ENCODE results near the gene ADCY5.

Gene ADCY5

DNA sequence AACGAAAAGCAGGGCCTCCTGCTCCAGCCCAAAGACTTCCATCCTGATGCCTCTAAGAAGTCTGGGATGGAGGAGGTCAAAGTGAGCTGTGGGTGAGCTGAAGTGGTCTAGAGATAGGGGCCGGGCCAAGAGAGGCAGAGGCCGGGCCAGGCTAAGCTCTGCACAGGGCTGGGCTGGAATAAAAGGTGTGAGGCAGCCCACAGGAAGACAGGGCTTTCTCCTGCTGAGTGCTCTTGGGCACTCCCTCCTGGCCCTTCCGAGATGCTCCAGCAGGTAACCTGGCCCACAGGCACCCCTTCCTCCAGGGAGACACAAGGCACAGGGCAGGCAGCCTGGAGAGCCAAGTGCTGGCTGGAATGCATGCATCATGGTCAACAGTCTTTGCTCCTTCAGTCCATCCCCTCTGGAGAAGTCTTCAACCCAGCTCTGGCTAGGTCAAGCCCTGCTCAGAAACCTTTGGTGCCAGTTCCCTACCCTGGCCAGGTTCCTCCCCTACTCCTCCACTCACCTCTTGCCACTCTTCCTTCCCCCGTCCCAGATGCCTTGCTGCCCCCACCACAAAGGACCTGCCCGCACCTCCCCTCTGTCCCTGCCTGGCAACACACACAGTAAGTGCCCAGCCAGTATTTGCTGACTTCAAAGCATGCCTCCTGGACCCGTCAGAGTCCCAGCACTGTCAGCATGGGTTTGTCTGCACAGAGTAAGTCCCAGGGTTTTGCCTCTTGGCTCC is 153.6 kb downstream of the ADCY5 start:
- no peak overlapping the region for H3K4me3 ChIP-seq (replicated peaks; ENCODE audit: low read depth, low read length)
- no peak for DNase-seq (ENCODE audit: extremely low read depth, low read depth)
- TF ChIP-seq, protein P1, sequence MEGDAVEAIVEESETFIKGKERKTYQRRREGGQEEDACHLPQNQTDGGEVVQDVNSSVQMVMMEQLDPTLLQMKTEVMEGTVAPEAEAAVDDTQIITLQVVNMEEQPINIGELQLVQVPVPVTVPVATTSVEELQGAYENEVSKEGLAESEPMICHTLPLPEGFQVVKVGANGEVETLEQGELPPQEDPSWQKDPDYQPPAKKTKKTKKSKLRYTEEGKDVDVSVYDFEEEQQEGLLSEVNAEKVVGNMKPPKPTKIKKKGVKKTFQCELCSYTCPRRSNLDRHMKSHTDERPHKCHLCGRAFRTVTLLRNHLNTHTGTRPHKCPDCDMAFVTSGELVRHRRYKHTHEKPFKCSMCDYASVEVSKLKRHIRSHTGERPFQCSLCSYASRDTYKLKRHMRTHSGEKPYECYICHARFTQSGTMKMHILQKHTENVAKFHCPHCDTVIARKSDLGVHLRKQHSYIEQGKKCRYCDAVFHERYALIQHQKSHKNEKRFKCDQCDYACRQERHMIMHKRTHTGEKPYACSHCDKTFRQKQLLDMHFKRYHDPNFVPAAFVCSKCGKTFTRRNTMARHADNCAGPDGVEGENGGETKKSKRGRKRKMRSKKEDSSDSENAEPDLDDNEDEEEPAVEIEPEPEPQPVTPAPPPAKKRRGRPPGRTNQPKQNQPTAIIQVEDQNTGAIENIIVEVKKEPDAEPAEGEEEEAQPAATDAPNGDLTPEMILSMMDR (IDR thresholded peaks at IDR 0.05; ENCODE audit: low read depth, low read length, missing control alignments): no peak

DNA sequence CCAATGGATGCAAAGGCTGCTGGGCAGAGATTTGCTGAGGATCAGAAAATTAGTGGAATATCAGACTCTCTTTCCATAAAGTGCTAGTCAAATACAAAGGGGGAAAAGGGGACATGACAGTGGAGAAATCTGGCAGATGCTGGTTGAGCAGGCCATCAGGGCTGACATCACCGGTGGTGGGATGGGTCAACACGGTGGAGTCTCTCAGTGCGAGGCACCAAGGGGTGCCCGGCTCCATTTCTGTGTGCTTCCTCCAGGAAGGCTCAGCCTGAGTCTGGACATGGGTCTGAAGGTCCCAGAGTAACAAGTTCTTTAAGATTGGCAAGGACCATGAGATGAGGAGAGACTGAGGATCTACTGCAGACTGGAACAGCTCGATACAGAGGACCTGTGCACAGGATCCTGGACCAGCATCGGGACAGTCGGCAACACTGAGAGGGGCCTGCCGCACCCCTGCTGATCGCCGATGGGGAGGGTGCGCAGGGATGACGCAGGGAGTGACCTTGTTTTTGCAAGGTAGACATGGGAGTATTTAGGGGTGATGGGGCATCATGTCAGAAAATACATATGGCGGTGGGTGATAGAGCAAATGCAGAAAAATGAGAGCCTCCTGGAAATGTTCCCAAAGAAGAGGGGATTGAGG is 154.5 kb downstream of the ADCY5 start:
- H3K4me3 ChIP-seq (replicated peaks; ENCODE audit: low read depth, low read length): no peak overlapping the region
- DNase-seq (ENCODE audit: extremely low read depth, low read depth): no peak
- TF ChIP-seq, protein P1 (IDR thresholded peaks at IDR 0.05; ENCODE audit: low read depth, low read length, missing control alignments): no peak

DNA sequence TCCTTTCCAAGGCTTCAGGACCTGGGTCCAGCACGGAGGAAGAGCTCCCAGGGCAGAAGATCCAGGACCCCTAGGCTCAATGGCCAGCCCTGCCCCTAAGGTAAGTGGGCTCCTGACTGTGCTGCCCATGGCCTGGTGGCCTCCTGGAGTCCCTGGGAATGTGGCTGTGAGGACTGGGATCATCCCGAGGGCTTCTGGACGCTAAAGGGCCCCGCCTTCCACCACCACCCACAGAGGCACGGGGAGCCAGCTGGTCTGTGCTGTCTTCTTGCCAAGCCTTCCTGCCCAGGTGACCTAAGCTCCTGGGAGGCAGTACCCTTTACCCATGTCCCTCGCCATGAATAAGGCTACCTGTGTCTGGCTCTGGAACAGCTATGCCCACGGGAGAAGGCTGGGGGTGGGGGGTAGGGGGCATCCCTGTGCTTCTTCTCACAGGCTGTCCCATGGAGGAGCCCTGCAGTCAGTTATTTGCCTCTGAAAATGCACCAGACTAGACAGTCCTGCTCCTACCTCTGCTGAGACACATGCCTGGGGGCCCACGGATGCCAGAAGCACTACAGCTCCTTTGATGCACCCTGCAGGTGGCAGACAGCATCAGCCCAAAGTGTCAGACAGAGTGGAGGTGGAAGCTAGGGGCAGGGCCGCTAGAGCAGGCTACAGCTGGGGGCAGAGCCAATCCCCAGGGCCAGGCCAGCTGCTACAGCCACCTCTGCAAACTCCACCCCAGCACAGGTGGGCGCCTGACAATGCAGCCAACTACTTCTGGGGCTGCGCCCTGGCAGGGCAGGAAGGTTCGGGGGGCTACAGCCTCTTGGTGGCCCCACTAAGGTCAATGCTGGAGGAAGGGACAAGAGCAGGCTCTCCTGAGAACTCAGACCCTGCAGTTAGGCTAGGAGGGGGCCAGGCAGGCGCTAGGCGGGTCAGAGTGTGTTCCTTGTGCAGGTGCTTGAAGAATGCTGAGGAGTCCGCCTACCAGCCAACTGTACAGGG is 156.3 kb downstream of the ADCY5 start:
- no peak for DNase-seq (ENCODE audit: extremely low read depth, low read depth)
- H3K4me3 ChIP-seq (replicated peaks; ENCODE audit: low read depth, low read length): no peak overlapping the region
- TF ChIP-seq, protein P1 (IDR thresholded peaks at IDR 0.05; ENCODE audit: low read depth, low read length, missing control alignments): no peak

DNA sequence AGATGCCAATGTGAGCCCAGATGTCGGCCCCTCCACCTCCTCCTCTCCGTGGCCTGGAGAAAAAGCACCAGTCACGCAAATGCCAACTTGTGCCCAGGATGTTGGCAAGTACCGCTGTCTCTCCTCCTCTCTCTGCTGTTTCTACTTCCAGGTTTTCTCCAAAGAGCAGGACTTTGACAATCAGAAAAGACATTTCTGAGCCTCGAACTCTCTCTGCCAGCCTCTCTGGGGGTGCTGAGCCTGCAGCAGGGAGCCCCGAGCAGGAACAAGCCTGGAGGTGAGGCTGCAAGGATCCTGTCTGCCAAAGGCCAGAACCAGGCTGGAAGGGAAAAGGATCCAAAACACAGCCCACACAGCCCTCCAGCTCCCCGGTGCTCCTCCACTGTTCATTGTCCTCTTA is 157.5 kb downstream of the ADCY5 start:
- DNase-seq (ENCODE audit: extremely low read depth, low read depth): no peak
- no peak overlapping the region for H3K4me3 ChIP-seq (replicated peaks; ENCODE audit: low read depth, low read length)
- TF ChIP-seq, protein P1 (IDR thresholded peaks at IDR 0.05; ENCODE audit: low read depth, low read length, missing control alignments): no peak

DNA sequence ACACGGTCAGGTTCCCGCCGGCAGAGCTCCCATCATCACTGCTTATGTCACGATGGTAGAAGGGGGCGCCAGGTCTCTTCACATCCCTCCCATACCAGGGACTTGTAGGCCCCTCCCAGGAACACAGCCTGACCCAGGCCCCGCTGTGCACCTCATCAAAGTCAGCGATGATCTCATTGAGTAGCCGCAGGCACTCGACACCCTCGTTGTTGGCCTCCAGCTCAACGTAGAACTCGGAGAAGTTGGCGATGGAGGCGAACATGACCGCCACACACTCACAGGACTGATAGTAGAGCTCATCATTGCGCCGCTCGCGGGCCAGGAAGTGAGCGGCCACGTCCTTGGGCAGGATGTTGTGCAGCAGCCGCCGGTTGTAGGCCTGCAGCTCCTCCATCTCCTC is 157.9 kb downstream of the ADCY5 start:
- DNase-seq (ENCODE audit: extremely low read depth, low read depth): no peak
- TF ChIP-seq, protein P1 (IDR thresholded peaks at IDR 0.05; ENCODE audit: low read depth, low read length, missing control alignments): no peak
- no peak overlapping the region for H3K4me3 ChIP-seq (replicated peaks; ENCODE audit: low read depth, low read length)

DNA sequence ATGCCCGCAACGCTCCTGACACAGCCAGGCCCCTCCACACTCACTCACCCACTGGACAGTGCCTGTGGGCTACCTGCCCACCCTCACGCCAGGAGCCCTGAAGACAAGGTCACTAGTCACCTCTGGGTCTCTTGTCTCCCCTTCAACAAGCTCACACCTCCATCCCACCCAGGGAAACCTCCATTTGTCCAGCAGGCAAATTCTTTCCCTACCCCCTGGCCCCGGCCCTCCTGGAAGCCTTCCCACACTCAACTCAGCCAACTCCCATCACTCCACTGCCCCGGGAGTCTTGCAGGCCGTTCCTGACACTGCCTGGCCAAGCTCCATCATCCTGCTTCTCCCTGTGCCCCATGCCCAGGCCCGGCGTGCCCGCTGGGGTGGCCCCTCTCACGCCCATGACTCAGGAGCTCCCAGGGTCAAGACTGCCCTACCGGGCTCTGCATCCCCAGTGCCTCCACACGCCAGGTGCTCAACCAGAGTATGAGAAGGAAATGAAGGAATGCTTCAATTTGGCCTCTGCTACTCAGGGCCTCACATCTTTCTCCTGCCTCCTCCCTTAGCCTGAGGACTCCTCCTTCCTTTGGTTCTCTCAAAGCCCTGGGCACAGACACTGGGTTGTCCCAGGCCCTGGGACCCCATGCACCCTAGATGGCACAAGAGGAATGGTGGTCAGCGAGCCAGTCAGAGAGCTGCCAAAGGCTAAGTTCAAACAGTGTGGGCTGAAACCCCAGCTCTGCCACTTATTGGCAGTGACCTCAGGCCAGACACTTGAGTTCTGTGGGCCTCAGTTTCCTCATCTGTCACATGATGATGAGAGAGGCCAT is 158.6 kb downstream of the ADCY5 start:
- no peak for DNase-seq (ENCODE audit: extremely low read depth, low read depth)
- no peak overlapping the region for H3K4me3 ChIP-seq (replicated peaks; ENCODE audit: low read depth, low read length)
- TF ChIP-seq, protein P1 (IDR thresholded peaks at IDR 0.05; ENCODE audit: low read depth, low read length, missing control alignments): no peak
